GM12878 (cell line): ENCODE data around the gene FUT7. TPM values are rescaled to one million over a fixed set of nuclear protein-coding genes. Genes with fewer than 3 reads are reported as not detected.

ENCODE experiments used
- ATAC-seq: fragments of 200-7000 bp; cut with Tn5 transposase; 3 replicates; pipeline ENCODE4 v1.9.1; 2020; ENCODE audit warnings: mild to moderate bottlenecking, moderate library complexity
- BruUV-seq: library from RNA; stranded (reverse); fragments of 400-500 nt; replicated peaks from 2 replicates; lab custom pipeline; 2021; lab: Mats Ljungman, UMichigan
- CTCF ChIA-PET: fragments of 300-600 bp; sonication (Branson Sonifier 250); formaldehyde crosslinking; extraction: SDS; loops from one replicate; lab custom pipeline; 2021; ENCODE audit warnings: inconsistent platforms; lab: Yijun Ruan, JAX
- POLR2A ChIA-PET: fragments of 350-600 bp; formaldehyde crosslinking; extraction: SDS; loops from one replicate; lab custom pipeline; 2021; ENCODE audit warnings: inconsistent platforms; lab: Charles Lee
- RAD21 ChIA-PET: fragments of 300-600 bp; sonication (Branson Sonifier 250); formaldehyde crosslinking; loops from one replicate; lab custom pipeline; 2023; ENCODE audit warnings: antibody characterized with exemption; ENCODE audit not compliant: unreplicated experiment; lab: Charles Lee
- SMC1A ChIA-PET: fragments of 300-600 bp; sonication (Branson Sonifier 250); formaldehyde crosslinking; loops from one replicate; lab custom pipeline; 2023; ENCODE audit not compliant: unreplicated experiment, uncharacterized antibody; lab: Charles Lee
- DNase-seq: peaks from one replicate; pipeline ENCODE4 v3.0.0-alpha.2; 2011; ENCODE audit warnings: low read depth, low spot score
- FAIRE-seq: peaks from 3 replicates; lab custom pipeline; 2011; peaks lifted over from hg19 to GRCh38; lab: Jason Lieb, UNC
- H2AFZ ChIP-seq: 2 replicates; pipeline ENCODE4 v1.6.0; 2011; ENCODE audit warnings: low read depth, low read length, control low read depth; ENCODE audit not compliant: control insufficient read depth
- H3K27ac ChIP-seq: 2 replicates; pipeline ENCODE4 v1.5.1; 2011; ENCODE audit warnings: control low read depth; ENCODE audit not compliant: control insufficient read depth, insufficient read depth
- H3K27me3 ChIP-seq, 2 experiments: replicated peaks in 1 of 2; 2 replicates each; pipeline versions ENCODE4 v1.6.0 to v1.6.1; 2011; ENCODE audit warnings: low read length in 1 of 2; ENCODE audit not compliant: control insufficient read depth in 2 of 2, insufficient read depth in 2 of 2
- H3K36me3 ChIP-seq, 2 experiments: 2 replicates each; pipeline ENCODE4 v1.5.1; 2011; ENCODE audit warnings: low read length in 1 of 2; ENCODE audit not compliant: control insufficient read depth in 2 of 2, insufficient read depth in 2 of 2
- H3K4me1 ChIP-seq: 2 replicates; pipeline ENCODE4 v1.6.1; 2011; ENCODE audit warnings: mild to moderate bottlenecking, low read length, moderate library complexity, mixed read lengths; ENCODE audit not compliant: control insufficient read depth, insufficient read depth
- H3K4me2 ChIP-seq: 2 replicates; pipeline ENCODE4 v1.6.0; 2011; ENCODE audit warnings: control low read depth; ENCODE audit not compliant: control insufficient read depth, insufficient read depth
- H3K4me3 ChIP-seq: fragments of 200-600 bp; sonication (generic); 2 replicates; pipeline ENCODE4 v1.5.1; 2016
- H3K79me2 ChIP-seq: 2 replicates; pipeline ENCODE4 v1.6.0; 2011; ENCODE audit warnings: low read length; ENCODE audit not compliant: control insufficient read depth, insufficient read depth
- H3K9ac ChIP-seq: 2 replicates; pipeline ENCODE4 v1.8.0; 2011; ENCODE audit warnings: low read length, control low read depth, mixed read lengths; ENCODE audit not compliant: control insufficient read depth, insufficient read depth
- H3K9me3 ChIP-seq: replicated peaks from 3 replicates; pipeline ENCODE4 v1.5.1; 2011; ENCODE audit warnings: mild to moderate bottlenecking, low read length; ENCODE audit not compliant: control insufficient read depth, insufficient read depth
- H4K20me1 ChIP-seq: 2 replicates; pipeline ENCODE4 v1.6.0; 2011; ENCODE audit not compliant: control insufficient read depth, insufficient read depth
- NR2C1 ChIP-seq: fragments of 450-650 bp; IDR thresholded peaks from 2 replicates; pipeline ENCODE4 v1.6.1; 2017; ENCODE audit warnings: antibody characterized with exemption, mild to moderate bottlenecking, moderate library complexity
- SPI1 ChIP-seq: IDR thresholded peaks from 2 replicates; pipeline ENCODE4 v1.6.1; 2011; ENCODE audit warnings: low read depth, mild to moderate bottlenecking, low read length, moderate library complexity, borderline replicate concordance; ENCODE audit not compliant: insufficient read depth
- STAT1 ChIP-seq: fragments of 450-650 bp; conservative IDR thresholded peaks from 2 replicates; pipeline ENCODE4 v1.6.1; 2014; ENCODE audit warnings: antibody characterized with exemption, mild to moderate bottlenecking
- ZBTB33 ChIP-seq: fragments of 450-650 bp; IDR thresholded peaks from 2 replicates; pipeline ENCODE4 v1.6.1; 2017; ENCODE audit warnings: mild to moderate bottlenecking
- WGBS: methylation state at CpG from one replicate; pipeline ENCODE4 v1.1.6; 2016; ENCODE audit warnings: low lambda C conversion rate; ENCODE audit not compliant: insufficient replicate concordance, insufficient coverage; ENCODE audit errors: missing lambda C conversion rate; 5-methylcytosine and 5-hydroxymethylcytosine counted together
- in situ Hi-C: fragments of 300-500 bp; cut with MboI; formaldehyde crosslinking; loops from 9 replicates; pipeline ENCODE4 v1.14.3; 2018; ENCODE audit warnings: mixed read lengths
- intact Hi-C: fragments of 100-400 bp; cut with micrococcal nuclease; formaldehyde crosslinking; loops from one replicate; pipeline ENCODE4 v1.14.2; 2022; ENCODE audit not compliant: unreplicated experiment
- polyA plus RNA-seq, 11 experiments: library from polyadenylated mRNA; depleted of rRNA in 4 of 11; unstranded in 6 of 11; stranded (reverse) in 5 of 11; fragments of >200 nt; fragmentation: Nextera tagmentation in 4 of 11; fragmentation: Illumina TruSeq in 1 of 11; extraction: Ambion mirVana in 4 of 11; extraction: Trizol in 1 of 11; gene quantifications; 1 replicate in 1 of 11; 2 replicates in 10 of 11; pipeline versions ENCODE4 v1.2.1 to v1.2.3, GENCODE V29; 2011 to 2016; ENCODE audit warnings: inconsistent platforms in 2 of 11, missing spikeins in 2 of 11, low read depth in 1 of 11
- total RNA-seq, 4 experiments: library from RNA; depleted of rRNA in 3 of 4; stranded (reverse); fragments of >200 nt in 3 of 4; fragmentation: Illumina TruSeq in 1 of 4; extraction: Trizol in 1 of 4; gene quantifications; 2 replicates each; pipeline versions ENCODE4 v1.2.1 to v1.2.3, GENCODE V29; 2013 to 2021
- TF ChIP-seq, protein P1 (sequence below): IDR thresholded peaks from 2 replicates; pipeline ENCODE4 v1.6.1; 2011; ENCODE audit warnings: borderline replicate concordance, low read depth, mild to moderate bottlenecking, moderate library complexity, mixed read lengths, low read length; ENCODE audit not compliant: insufficient read depth; ENCODE audit errors: extremely low read length

FUT7 gene
- total and polyA plus RNA-seq, 10 of the 15 experiments (the other 5 are each of a cell fraction or from before 2014, with no cell fraction given), result 0.04 to 0.62 (median 0.20) TPM; not detected in 2

DNA sequence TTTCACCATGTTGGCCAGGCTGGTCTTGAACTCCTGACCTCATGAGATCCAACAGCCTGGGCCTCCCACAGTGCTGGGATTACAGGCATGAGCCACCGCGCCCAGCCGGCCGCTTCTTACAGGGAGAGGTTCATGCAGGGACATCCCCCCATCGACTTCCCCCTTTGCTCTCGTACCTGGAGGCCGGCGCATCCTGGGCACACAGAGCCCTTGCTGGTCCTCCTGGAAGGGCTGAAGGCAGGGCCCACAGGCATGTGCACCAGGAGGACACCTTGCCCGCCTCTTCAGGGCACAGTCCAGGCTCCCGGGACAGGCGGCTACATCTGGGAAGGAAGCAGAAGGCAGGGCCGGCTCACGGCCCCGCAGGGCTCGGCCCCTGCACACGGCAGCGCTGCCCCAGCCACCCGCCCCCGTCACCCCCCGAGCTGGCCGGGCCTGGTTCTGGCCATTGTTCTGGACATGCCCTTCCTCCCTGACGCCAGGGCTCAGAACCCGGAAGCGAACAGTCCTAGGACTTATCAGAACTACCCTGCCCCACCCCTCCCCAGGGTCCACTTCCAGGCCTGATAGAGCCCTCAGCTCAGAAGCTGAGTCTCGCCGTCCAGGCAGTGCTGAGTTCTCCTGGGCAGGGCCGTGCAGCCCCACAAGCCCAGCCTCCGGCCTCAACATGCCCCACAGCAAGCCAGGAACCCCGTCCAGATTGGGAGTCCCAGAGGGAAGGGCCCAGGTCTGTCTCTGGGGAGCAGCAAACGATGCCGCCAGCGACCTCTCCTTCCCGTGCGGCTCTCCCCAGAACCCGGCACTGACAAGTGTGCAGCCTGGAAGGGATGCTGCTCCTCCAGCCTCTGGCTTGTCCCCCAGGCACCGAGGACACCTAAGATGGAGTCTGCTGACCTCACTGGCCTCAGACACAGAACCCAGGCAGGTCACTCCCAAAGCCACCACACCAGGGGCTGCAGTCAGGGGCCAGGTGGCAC lies 11.2 kb upstream of the FUT7 start:
- SMC1A ChIA-PET, result no interaction called here
- RAD21 ChIA-PET, result no interaction called here
- peaks cover 9 to 13% of the 10 kb centered on the region in 2 experiments; a peak in 3 of 4 replicates for H3K27me3 ChIP-seq
- no peak overlapping the region for H3K27ac ChIP-seq
- no peaks in the 10 kb centered on the region for H3K36me3 ChIP-seq
- intact Hi-C loops, result loop anchor here (10.0 kb wide), 1 partner anchor 182 kb away; the partner anchor contains the start of genes CYSRT1, RNF208 and RNF224
- POLR2A ChIA-PET, result no interaction called here
- H3K9me3 ChIP-seq, result no peaks in the 10 kb centered on the region
- H3K4me2 ChIP-seq, result no peak overlapping the region
- TF ChIP-seq, protein P1, sequence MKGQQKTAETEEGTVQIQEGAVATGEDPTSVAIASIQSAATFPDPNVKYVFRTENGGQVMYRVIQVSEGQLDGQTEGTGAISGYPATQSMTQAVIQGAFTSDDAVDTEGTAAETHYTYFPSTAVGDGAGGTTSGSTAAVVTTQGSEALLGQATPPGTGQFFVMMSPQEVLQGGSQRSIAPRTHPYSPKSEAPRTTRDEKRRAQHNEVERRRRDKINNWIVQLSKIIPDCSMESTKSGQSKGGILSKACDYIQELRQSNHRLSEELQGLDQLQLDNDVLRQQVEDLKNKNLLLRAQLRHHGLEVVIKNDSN, result no peak
- no peaks in the 10 kb centered on the region for H3K4me1 ChIP-seq
- ATAC-seq (no peak), FAIRE-seq (no peak), DNase-seq (no peak)
- WGBS, result 56% methylated on average over 35 of the region's 36 CpGs
- no peak overlapping the region for H3K9ac ChIP-seq
- CTCF ChIA-PET, result no interaction called here
- H4K20me1 ChIP-seq, result no peaks in the 10 kb centered on the region
- in situ Hi-C loops, result no loop called here
- H3K79me2 ChIP-seq, result no peaks in the 10 kb centered on the region
- H3K4me3 ChIP-seq, result no peak overlapping the region
- H2AFZ ChIP-seq, result no peak overlapping the region
- BruUV-seq, result no TSS peak

- H3K4me2 ChIP-seq, result no peak overlapping the region
- no peaks in the 10 kb centered on the region for H3K79me2 ChIP-seq
- H3K9me3 ChIP-seq, result no peaks in the 10 kb centered on the region
- SMC1A ChIA-PET, result no interaction called here
- RAD21 ChIA-PET, result no interaction called here
- WGBS, result 23% methylated on average over 13 of the region's 16 CpGs
- BruUV-seq, result no TSS peak
- no peak overlapping the region for H3K27ac ChIP-seq
- in situ Hi-C loops, result no loop called here
- H4K20me1 ChIP-seq, result no peaks in the 10 kb centered on the region
- intact Hi-C loops, result loop anchor here (10.0 kb wide), 1 partner anchor 184 kb away; the partner anchor contains the start of genes CYSRT1, RNF208 and RNF224
- DNase-seq (no peak), FAIRE-seq (no peak), ATAC-seq (no peak)
- no peaks in the 10 kb centered on the region for H3K36me3 ChIP-seq
- no peak overlapping the region for H3K9ac ChIP-seq
- CTCF ChIA-PET, result interaction anchor here (0.7 to 1.2 kb wide), 2 partner anchors 12 to 26 kb away, joined by 3 read pairs; no protein-coding TSS in a partner anchor
- no peaks in the 10 kb centered on the region for H3K4me1 ChIP-seq
- no peak overlapping the region for H2AFZ ChIP-seq
- TF ChIP-seq SPI1 (no peak), ZBTB33 (no peak), STAT1 (no peak), NR2C1 (no peak)
- TF ChIP-seq, all 136 proteins: peak for 0
- POLR2A ChIA-PET, result no interaction called here
- Histone ChIP-seq H3K4me3 (no peak overlapping the region), H3K27me3 (peaks cover 5 to 13% of the 10 kb centered on the region in 2 experiments; a peak in 3 of 4 replicates)
These were observed 9.2 kb upstream of the FUT7 start for GRCh38 chr9:137041124-137041523.
